Esophagus squamous epithelium (tissue), 5 donors: ENCODE data around the gene CST6. TPM values are rescaled to one million over a fixed set of nuclear protein-coding genes. Genes with fewer than 3 reads are reported as not detected.
"Not testable (repeated sequence)": the region's sequence is repeated elsewhere in the genome, so short reads cannot be mapped to it uniquely, and the experiment has no call there.

Experiments
- DNase-seq: peaks from one replicate; lab custom pipeline; 2025; lab: John Stamatoyannopoulos, UW
- H3K27ac ChIP-seq, 4 donors: fragments of 200-600 bp; sonication (generic); one replicate each; pipeline ENCODE4 v1.5.1; 2016 to 2019; ENCODE audit warnings: mild to moderate bottlenecking in 1 of 4
- H3K27me3 ChIP-seq, 4 donors: fragments of 200-600 bp; sonication (generic); 1 replicate in 3 of 4; 2 replicates in 1 of 4; pipeline versions ENCODE4 v1.5.1 to v1.6.0; 2017 to 2021; ENCODE audit warnings: antibody characterized with exemption in 1 of 4
- H3K36me3 ChIP-seq, 3 donors: fragments of 200-600 bp; sonication (generic); one replicate each; pipeline ENCODE4 v1.5.1; 2016 to 2019
- H3K4me1 ChIP-seq, 3 donors: fragments of 200-600 bp; sonication (generic); one replicate each; pipeline ENCODE4 v1.5.1; 2017 to 2019
- H3K4me3 ChIP-seq, 4 donors: fragments of 200-600 bp; sonication (generic); 1 replicate in 3 of 4; 2 replicates in 1 of 4; pipeline ENCODE4 v1.5.1; 2016 to 2019; ENCODE audit warnings: mild to moderate bottlenecking in 2 of 4, moderate library complexity in 1 of 4
- H3K9me3 ChIP-seq, 3 donors: fragments of 200-600 bp; sonication (generic); one replicate each; pipeline ENCODE4 v1.5.1; 2016 to 2019
- POLR2A ChIP-seq, 4 donors: fragments of 450-650 bp; IDR thresholded peaks; one replicate each; pipeline ENCODE4 v1.6.1; 2017; ENCODE audit warnings: antibody characterized with exemption in 4 of 4, mild to moderate bottlenecking in 4 of 4, moderate library complexity in 3 of 4
- WGBS, 2 donors: methylation state at CpG; one replicate each; pipeline ENCODE4 v1.1.5; 2018; 5-methylcytosine and 5-hydroxymethylcytosine counted together
- intact Hi-C: fragments of 100-400 bp; cut with DNase I; formaldehyde crosslinking; loops from one replicate; pipeline ENCODE4 v1.15.0; 2022
- total RNA-seq, 4 donors: library from RNA; depleted of rRNA; stranded (reverse); fragments of >200 nt; gene quantifications; one replicate each; pipeline ENCODE4 v1.1.0, GENCODE V29; 2016
- TF ChIP-seq, protein P1 (sequence below), 6 experiments: fragments of 450-650 bp in 4 of 6; fragments of 200-600 bp in 2 of 6; sonication (generic) in 2 of 6; IDR thresholded peaks; one replicate each; pipeline ENCODE4 v1.5.1; 2016 to 2019; ENCODE audit warnings: antibody characterized with exemption in 6 of 6, mild to moderate bottlenecking in 4 of 6, moderate library complexity in 4 of 6
- donor health status: DM: yes; HTN: yes; CAD: no.

The CST6 gene
- total RNA-seq, 4 donors from 2014 or later, result 14.6 to 58.5 (median 15.1) TPM

DNA sequence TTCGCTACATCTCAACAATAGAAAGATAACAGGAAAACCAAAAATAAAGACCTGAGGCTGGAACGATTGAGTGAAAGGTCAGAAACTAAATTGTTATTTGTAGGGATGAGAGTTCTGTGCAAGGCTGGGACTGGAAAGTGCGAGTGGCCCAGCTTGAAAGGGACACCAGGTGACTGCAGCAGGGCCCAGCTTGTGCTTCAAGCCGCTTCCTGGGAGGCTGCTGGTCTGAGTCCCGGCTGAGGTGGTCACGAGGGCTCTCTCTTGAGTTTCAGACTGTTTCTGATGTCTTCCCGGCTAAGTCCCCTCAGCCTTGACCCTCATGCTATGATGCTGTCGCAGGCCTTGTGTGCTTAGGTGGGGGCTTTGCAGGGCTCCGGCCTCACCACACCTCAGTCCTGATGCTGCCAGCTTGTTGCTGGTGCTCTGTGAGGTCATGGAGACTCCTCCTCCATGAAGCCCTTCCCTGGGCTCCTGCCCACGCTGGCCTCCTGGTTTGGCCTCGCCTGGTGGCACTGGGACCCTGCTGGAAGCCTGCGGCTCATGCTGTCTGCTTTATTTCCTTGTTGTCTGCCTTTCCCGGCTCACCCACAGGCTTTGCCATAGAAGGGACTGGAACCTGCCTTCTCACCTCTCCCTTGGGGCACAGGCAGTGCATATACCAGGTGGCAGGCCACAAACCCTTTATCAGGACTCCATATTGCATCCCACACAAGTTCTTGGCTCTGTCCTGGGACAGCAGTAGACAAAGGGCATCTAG is 5.5 kb upstream of the CST6 start:
- TF ChIP-seq, protein P1, sequence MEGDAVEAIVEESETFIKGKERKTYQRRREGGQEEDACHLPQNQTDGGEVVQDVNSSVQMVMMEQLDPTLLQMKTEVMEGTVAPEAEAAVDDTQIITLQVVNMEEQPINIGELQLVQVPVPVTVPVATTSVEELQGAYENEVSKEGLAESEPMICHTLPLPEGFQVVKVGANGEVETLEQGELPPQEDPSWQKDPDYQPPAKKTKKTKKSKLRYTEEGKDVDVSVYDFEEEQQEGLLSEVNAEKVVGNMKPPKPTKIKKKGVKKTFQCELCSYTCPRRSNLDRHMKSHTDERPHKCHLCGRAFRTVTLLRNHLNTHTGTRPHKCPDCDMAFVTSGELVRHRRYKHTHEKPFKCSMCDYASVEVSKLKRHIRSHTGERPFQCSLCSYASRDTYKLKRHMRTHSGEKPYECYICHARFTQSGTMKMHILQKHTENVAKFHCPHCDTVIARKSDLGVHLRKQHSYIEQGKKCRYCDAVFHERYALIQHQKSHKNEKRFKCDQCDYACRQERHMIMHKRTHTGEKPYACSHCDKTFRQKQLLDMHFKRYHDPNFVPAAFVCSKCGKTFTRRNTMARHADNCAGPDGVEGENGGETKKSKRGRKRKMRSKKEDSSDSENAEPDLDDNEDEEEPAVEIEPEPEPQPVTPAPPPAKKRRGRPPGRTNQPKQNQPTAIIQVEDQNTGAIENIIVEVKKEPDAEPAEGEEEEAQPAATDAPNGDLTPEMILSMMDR (IDR thresholded peaks at IDR 0.05), result no peak
- no peak for TF ChIP-seq POLR2A (IDR thresholded peaks at IDR 0.05)
- Histone ChIP-seq H3K9me3 (no peaks in the 10 kb centered on the region), H3K27me3 (peaks cover 0 to under 1% (median 0%) of the 10 kb centered on the region in 4 donors), H3K4me3 (no peak overlapping the region), H3K27ac (no peak overlapping the region), H3K36me3 (peaks cover 0 to 35% (median 8%) of the 10 kb centered on the region in 3 donors), H3K4me1 (peaks cover 9 to 42% (median 15%) of the 10 kb centered on the region in 3 donors)
- WGBS, 2 donors, result 79% methylated on average over 8 to 13 of the region's 13 CpGs
- no peak for DNase-seq
- intact Hi-C loops, result no loop called here

GRCh38 chr11:66006891-66007176 is 5.0 kb upstream of the CST6 start:
- intact Hi-C loops, result no loop called here
- TF ChIP-seq, protein P1 (IDR thresholded peaks at IDR 0.05), result no peak
- no peak for TF ChIP-seq POLR2A (IDR thresholded peaks at IDR 0.05)
- Histone ChIP-seq H3K4me1 (peaks cover 12 to 45% (median 20%) of the 10 kb centered on the region in 3 donors), H3K27me3 (peaks cover 0 to 6% (median 2%) of the 10 kb centered on the region in 4 donors), H3K9me3 (no peaks in the 10 kb centered on the region), H3K4me3 (no peak overlapping the region), H3K36me3 (peaks cover 0 to 35% (median 8%) of the 10 kb centered on the region in 3 donors), H3K27ac (peak overlapping the region in 2 of 4 donors; percentile 9 to 21)
- WGBS, 2 donors, result 50% methylated on average over 4 of the region's 4 CpGs; no CpG with 5 or more reads in 1 of the 2 donors
- DNase-seq, result no peak

DNA sequence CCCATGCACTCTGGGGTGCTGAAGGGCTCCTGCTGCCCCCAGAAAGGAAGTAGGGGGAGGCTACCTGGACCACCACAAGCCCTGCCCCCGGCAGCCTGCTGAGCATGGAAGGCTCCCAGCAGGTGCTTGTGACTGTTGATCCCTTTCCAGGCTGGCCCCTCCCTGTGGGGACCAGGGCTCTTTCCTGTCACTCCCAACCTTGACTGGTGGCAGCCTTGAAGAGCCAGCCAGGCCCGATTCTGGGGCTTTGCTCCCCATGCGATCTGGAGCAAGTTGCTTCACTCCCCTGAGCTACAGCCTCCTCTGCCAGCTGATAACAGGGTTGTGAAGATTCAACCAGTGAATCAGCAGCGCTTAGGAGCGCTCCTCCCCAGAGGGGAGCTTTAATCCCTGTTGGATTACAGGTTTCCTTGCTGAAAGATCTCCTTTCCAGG is 4.6 kb upstream of the CST6 start:
- Histone ChIP-seq H3K27ac (peak overlapping the region in 2 of 4 donors; percentile 9 to 21), H3K4me1 (peaks cover 16 to 49% (median 24%) of the 10 kb centered on the region in 3 donors), H3K36me3 (peaks cover 0 to 35% (median 8%) of the 10 kb centered on the region in 3 donors), H3K4me3 (no peak overlapping the region), H3K27me3 (peaks cover 0 to 10% (median 2%) of the 10 kb centered on the region in 4 donors), H3K9me3 (no peaks in the 10 kb centered on the region)
- intact Hi-C loops, result no loop called here
- TF ChIP-seq, protein P1 (IDR thresholded peaks at IDR 0.05), result no peak
- DNase-seq, result no peak
- 23 to 42% methylated on average over 3 of the region's 5 CpGs for WGBS, 2 donors

DNA sequence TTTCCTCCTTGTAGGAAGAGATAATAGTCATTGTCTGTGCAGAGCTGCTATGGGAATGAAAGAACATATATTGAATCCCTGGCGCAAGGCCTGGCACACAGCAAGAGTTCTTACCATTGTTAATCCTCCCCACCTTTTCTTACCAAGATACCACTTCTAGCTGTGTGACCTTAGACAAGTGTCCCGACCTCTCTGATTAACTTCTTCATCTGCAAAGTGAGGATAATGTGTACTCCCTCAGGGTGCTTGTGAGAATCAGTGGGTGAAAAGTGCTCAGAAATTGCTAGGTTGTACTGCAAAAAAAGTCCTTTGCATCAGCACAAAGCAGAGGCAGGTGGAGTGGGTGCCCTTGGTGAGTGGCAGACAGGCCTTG is 3.7 kb upstream of the CST6 start:
- Histone ChIP-seq H3K27me3 (peaks cover 0 to 18% (median 2%) of the 10 kb centered on the region in 4 donors), H3K9me3 (no peaks in the 10 kb centered on the region), H3K4me1 (peaks cover 18 to 53% (median 26%) of the 10 kb centered on the region in 3 donors), H3K27ac (peak overlapping the region in 2 of 4 donors; percentile 45 to 64), H3K36me3 (peaks cover 0 to 35% (median 8%) of the 10 kb centered on the region in 3 donors), H3K4me3 (no peak overlapping the region)
- intact Hi-C loops, result no loop called here
- DNase-seq, result no peak
- TF ChIP-seq, protein P1 (IDR thresholded peaks at IDR 0.05), result no peak
- no peak for TF ChIP-seq POLR2A (IDR thresholded peaks at IDR 0.05)
- 67 to 74% methylated on average over 2 of the region's 2 CpGs for WGBS, 2 donors

DNA sequence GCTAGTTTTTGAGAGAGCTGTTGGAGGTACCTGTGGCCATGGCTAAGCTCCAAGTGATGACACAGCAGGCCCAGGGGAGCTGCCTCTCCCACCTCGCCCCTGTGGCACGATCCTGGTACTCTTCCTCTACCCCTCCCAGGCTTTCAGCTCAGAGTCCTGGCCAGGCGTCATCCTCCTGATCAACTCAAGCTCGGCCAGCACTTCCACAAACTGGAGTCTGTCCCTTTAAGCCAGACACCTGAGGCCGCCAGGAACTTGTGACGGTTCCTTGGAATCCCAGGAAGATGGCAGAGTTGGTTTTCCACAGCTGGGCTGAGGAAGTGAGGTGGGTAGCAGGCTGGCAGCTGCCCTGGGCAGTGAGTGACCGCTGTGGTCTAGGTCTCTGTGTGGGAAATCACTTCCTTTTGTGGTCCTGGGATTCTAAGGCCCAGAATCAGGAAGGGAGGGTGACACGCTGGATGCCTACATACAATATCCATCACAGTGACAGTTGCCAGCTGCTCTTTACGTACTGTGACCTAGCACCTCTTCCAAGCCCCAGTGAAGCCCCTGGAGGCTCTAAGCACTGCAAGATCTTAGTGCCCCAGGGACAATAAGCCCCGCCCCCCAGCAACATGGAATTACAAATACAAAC is 3.2 kb upstream of the CST6 start:
- H3K27ac ChIP-seq, result peak overlapping the region in 3 of 4 donors; percentile 45 to 64 (median 46)
- WGBS, 2 donors, result 52% methylated on average over 4 of the region's 10 CpGs; no CpG with 5 or more reads in 1 of the 2 donors

GRCh38 chr11:66010036-66010435 is 1.8 kb upstream of the CST6 start:
- DNase-seq, intact Hi-C loops, H3K4me3 ChIP-seq, H3K9me3 ChIP-seq, H3K27ac ChIP-seq: not testable (repeated sequence)
- WGBS, 2 donors, result 75 to 84% methylated on average over 4 of the region's 4 CpGs
- H3K4me1 ChIP-seq, result peaks cover 14 to 50% (median 24%) of the 10 kb centered on the region in 3 donors
- H3K36me3 ChIP-seq, result peaks cover 0 to 19% (median 0%) of the 10 kb centered on the region in 3 donors
- peaks cover 0 to 30% (median 2%) of the 10 kb centered on the region in 4 donors for H3K27me3 ChIP-seq

More for the DNA sequence above, 3.2 kb upstream of the CST6 start:
- intact Hi-C loops, result no loop called here
- no peak for DNase-seq
- TF ChIP-seq POLR2A (IDR thresholded peaks at IDR 0.05), result no peak
- TF ChIP-seq, protein P1 (IDR thresholded peaks at IDR 0.05), result no peak
- Histone ChIP-seq H3K36me3 (peaks cover 0 to 33% (median 7%) of the 10 kb centered on the region in 3 donors), H3K27me3 (peaks cover 0 to 23% (median 2%) of the 10 kb centered on the region in 4 donors), H3K4me3 (no peak overlapping the region), H3K9me3 (no peaks in the 10 kb centered on the region), H3K4me1 (peaks cover 15 to 53% (median 24%) of the 10 kb centered on the region in 3 donors)
